Measurements from ENCODE around the gene SMG6.

Gene SMG6

GRCh38 chr17:2049333-2050299 is 254.0 kb downstream of the SMG6 start:
- DNase-seq (ENCODE audit: low read depth in 2 of 2): peak; percentile 82 to 84

DNA sequence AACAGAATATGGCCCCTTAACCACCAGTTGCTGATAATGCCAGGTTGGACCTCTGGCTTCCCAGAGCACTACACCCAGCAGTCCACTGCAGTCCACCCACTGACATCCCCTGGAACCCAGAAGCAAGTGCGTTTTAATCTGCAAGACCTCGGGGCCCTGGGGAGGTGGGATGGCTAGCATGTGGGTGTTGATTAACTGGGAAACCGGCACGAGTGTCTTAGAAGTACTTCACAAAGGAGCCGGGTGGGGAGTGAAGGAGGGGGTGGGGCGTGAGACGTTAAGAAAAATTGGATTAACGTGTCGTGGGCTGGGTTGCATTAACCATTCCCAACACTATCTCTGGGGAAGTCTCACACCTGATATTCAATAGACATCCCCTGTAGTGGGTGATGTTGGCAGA is 254.8 kb downstream of the SMG6 start:
- DNase-seq (ENCODE audit: low read depth in 2 of 2): no peak

GRCh38 chr17:2047590-2047989 is 256.0 kb downstream of the SMG6 start:
- DNase-seq (ENCODE audit: low read depth in 2 of 2): no peak

- DNase-seq (ENCODE audit: low read depth in 2 of 2): no peak
These were observed 259.2 kb downstream of the SMG6 start for GRCh38 chr17:2044263-2044894.

DNA sequence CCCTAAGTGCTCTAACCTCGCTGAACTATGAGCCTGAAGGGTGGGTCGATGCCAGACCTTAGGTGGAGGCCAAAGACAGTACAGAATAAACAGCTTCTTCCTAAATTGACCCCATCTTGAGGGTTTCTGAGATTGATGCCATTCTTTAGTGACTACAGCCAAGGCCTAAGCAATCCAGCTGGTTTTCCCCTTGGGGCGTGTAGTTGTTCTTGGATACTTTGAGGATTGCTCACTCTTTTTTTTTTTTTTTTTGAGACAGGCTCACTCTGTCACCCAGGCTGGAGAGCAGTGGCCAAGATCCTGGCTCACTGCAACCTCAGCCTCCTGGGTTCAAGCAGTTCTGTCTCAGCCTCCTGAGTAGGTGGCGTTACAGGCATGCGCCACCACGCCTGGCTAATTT is 259.8 kb downstream of the SMG6 start:
- DNase-seq (ENCODE audit: low read depth in 2 of 2): no peak

GRCh38 chr17:2042933-2043332 is 260.7 kb downstream of the SMG6 start:
- no peak for DNase-seq (ENCODE audit: low read depth in 2 of 2)

DNA sequence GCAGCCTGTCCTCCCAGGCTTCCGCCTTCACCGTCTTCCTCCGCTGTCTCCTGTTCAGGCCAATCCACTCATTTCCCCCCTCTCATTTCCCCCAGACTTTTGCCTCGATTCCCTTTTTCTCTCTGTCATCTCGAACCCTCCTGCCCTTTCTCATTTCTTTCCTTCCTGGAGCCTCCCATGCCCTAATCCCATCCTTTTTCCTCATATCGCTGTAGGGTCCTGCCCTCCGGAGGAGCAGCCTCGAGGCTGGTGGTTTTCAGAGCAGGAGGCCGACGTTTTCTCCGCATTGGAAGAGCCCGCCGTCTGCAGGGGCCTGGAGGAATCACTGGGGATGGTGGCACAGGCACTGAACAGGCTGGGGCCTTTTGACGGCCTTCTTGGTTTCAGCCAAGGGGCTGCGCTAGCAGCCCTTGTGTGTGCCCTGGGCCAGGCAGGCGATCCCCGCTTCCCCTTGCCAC is 261.2 kb downstream of the SMG6 start:
- no peak for DNase-seq (ENCODE audit: low read depth in 2 of 2)

- peak; percentile 93 to 97 for DNase-seq (ENCODE audit: low read depth in 2 of 2)
These were observed 261.8 kb downstream of the SMG6 start, which contains the start of gene OVCA2 for GRCh38 chr17:2041561-2042389. Gene OVCA2 (plus strand): TSS chr17:2042022. CDS start chr17:2042048, 26 bp downstream.

DNA sequence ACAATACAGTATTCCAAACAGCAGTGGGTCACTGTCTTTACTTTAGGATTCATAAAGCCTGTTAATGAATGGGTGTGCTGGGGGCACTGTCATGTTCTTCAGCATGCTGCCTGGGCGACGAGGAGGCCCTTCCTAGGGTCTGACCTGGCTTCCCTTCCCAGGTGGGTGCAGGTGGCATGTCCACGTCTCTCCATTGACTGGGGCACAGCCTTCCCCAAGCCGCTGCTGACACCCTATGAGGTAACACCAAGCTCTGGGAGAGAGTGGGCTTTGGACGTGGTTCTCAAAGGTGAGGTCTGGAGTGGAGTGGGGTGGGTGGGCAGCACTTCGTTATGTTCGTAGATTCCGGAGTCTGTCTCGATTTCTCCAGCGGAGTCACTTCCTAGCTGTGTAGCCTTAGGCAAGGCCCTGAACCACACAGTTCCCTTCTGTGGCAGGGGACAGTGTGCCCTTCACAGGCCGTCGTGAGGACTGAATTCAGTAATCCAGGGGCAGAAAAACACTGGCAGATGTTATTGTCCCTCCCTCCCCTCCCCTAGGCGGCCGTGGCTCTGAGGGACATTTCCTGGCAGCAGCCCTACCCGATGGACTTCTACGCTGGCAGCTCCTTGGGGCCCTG is 262.5 kb downstream of the SMG6 start:
- no peak for DNase-seq (ENCODE audit: low read depth in 2 of 2)

GRCh38 chr17:2040219-2040827 is 263.3 kb downstream of the SMG6 start:
- DNase-seq (ENCODE audit: low read depth in 2 of 2): no peak

- DNase-seq (ENCODE audit: low read depth in 2 of 2): no peak
These were observed 266.4 kb downstream of the SMG6 start for GRCh38 chr17:2037155-2037554.

GRCh38 chr17:2035541-2036488 is 267.8 kb downstream of the SMG6 start:
- no peak for DNase-seq (ENCODE audit: low read depth in 2 of 2)

DNA sequence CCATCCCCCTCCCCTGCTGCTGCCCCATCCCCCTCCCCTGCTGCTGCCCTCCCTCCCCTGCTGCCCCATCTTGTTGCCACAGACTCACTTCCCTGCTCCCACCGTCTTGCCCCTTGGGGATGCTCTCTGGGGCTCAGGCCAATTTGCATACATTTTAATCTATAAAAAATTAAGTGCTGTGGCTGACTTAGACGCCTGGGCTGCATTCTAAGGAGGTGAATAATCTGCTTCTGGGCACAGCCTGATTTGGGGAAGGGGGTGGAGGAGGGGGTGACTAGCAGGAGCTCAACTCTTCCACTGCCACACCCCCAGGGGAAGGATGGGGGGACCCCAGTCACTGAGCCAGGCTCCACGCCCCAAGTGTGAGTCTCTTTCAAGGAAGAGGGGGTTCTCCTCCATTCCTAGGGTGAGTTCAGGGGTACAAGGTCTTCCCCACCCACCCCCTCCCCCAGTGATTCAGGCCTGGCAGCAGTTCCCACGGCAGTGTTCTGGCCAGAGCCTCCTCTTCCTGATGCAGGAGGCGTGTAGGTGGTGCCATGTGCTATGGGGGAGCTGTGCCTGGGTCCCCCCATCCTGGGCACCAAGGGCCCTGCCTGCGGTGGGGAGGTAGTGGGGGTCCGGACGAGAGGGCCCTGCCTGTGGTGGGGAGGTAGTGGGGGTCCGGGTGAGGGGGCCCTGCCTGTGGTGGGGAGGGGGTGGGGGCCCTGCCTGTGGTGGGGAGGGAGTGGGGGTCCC is 268.6 kb downstream of the SMG6 start:
- DNase-seq (ENCODE audit: low read depth in 2 of 2): no peak

GRCh38 chr17:2034157-2034556 is 269.4 kb downstream of the SMG6 start:
- no peak for DNase-seq (ENCODE audit: low read depth in 2 of 2)

GRCh38 chr17:2033153-2033552 is 270.4 kb downstream of the SMG6 start:
- no peak for DNase-seq (ENCODE audit: low read depth in 2 of 2)

- no peak for DNase-seq (ENCODE audit: low read depth in 2 of 2)
These were observed 272.8 kb downstream of the SMG6 start for GRCh38 chr17:2030779-2031163.

DNA sequence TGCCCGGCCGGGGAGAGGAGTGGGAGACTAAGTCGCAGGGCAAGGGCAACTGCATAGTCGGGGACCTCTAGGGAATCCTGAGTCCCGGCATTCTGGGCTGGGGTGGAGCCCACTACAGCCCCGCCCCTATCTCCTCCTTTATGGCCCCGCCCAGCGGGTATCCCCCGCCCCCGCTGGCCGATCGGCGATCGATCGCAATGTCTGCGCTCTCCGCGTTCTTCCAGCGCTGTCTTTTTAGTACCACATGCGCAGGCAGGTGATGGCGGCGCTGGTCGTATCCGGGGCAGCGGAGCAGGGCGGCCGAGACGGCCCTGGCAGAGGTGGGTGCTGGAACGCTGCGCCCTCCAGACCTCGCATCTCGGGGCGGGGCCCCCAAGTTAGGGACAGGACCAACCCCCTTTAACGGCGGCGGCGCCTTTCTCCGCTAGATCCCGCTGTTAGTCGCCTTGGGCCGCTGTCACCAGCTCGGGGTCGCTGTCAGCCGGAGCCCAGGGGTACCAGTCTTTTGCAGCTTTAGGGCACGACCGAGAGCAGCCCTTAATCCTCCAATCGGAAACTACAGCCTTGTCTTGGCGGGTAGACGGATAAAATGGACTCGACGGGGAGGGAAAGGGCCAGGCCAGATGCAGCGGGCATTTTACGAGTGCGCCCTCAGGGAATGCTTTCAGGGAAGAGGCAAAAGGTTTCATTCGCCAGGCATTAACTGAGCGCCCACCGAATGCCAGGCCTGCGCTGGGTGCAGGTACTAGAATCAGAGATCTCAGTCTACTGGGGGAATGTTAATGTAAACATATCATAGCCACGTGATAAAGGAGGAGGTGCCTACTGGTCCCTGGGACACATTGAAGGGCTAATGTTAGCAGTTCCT is 273.4 kb downstream of the SMG6 start, which contains the start of gene DPH1:
TSS of gene DPH1 (plus strand) at position 243 of the 868 bp plus-strand sequence. CDS start at position 260, 17 bp downstream.
- peak; percentile 51 to 82 for DNase-seq (ENCODE audit: low read depth in 2 of 2)

- DNase-seq (ENCODE audit: low read depth in 2 of 2): no peak
These were observed 274.8 kb downstream of the SMG6 start for GRCh38 chr17:2028737-2029136.
